CD4-positive, alpha-beta T cell treated with Interleukin-6 for 4 hours (primary cell): ENCODE results near the gene SYTL2.
A peak's percentile ranks its signal among the peaks of the same experiment; 100 is the strongest.

ENCODE experiments used
- DNase-seq: peaks from one replicate; pipeline ENCODE4 v3.0.0-alpha.2; 2020; ENCODE audit warnings: mixed read lengths

SYTL2 gene

GRCh38 chr11:85726381-85726780 lies 84.6 kb downstream of the SYTL2 start:
- DNase-seq: no peak

GRCh38 chr11:85725510-85726258 lies 85.3 kb downstream of the SYTL2 start:
- no peak for DNase-seq

- no peak for DNase-seq
These were observed 86.0 kb downstream of the SYTL2 start for GRCh38 chr11:85724748-85725465.

GRCh38 chr11:85723088-85723487 lies 87.9 kb downstream of the SYTL2 start:
- no peak for DNase-seq

- DNase-seq: no peak
These were observed 89.8 kb downstream of the SYTL2 start for GRCh38 chr11:85721191-85721590.

- DNase-seq: no peak
These were observed 91.7 kb downstream of the SYTL2 start for GRCh38 chr11:85718991-85719807.

GRCh38 chr11:85718126-85718943 lies 92.6 kb downstream of the SYTL2 start:
- no peak for DNase-seq

- DNase-seq: no peak
These were observed 93.5 kb downstream of the SYTL2 start for GRCh38 chr11:85717429-85717828.

- no peak for DNase-seq
These were observed 98.0 kb downstream of the SYTL2 start for GRCh38 chr11:85712953-85713352.

- DNase-seq: no peak
These were observed 100.0 kb downstream of the SYTL2 start for GRCh38 chr11:85710917-85711316.

- no peak for DNase-seq
These were observed 100.8 kb downstream of the SYTL2 start for GRCh38 chr11:85709941-85710702.

- DNase-seq: no peak
These were observed 105.1 kb downstream of the SYTL2 start for GRCh38 chr11:85705800-85706199.

GRCh38 chr11:85704967-85705366 lies 106.0 kb downstream of the SYTL2 start:
- DNase-seq: no peak

- no peak for DNase-seq
These were observed 110.8 kb downstream of the SYTL2 start for GRCh38 chr11:85699957-85700741.

- DNase-seq: no peak
These were observed 112.7 kb downstream of the SYTL2 start for GRCh38 chr11:85698195-85698594.

GRCh38 chr11:85697747-85698146 lies 113.2 kb downstream of the SYTL2 start:
- DNase-seq: no peak

- no peak for DNase-seq
These were observed 115.4 kb downstream of the SYTL2 start for GRCh38 chr11:85695546-85695945.

GRCh38 chr11:85694385-85694980 lies 116.5 kb downstream of the SYTL2 start:
- DNase-seq: peak; percentile 43

GRCh38 chr11:85685820-85686459 lies 125.0 kb downstream of the SYTL2 start, which contains the start of gene CCDC89:
CCDC89 (minus strand) TSS chr11:85686195; CDS start chr11:85686130, 65 bp downstream.
- no peak for DNase-seq
